GM03348 (cell line): ENCODE measurements around the gene ABT1.

ENCODE experiments used
- DNase-seq: peaks from one replicate; pipeline ENCODE4 v3.0.0; 2012; ENCODE audit warnings: low spot score

Gene ABT1

GRCh38 chr6:26575494-26575939 is 21.2 kb upstream of the ABT1 start:
- no peak for DNase-seq

- DNase-seq = no peak
These were observed 20.3 kb upstream of the ABT1 start for GRCh38 chr6:26576407-26576843.

GRCh38 chr6:26576929-26577719 is 19.6 kb upstream of the ABT1 start:
- peak; percentile 49 for DNase-seq

GRCh38 chr6:26577720-26578072 is 19.1 kb upstream of the ABT1 start:
- no peak for DNase-seq

- DNase-seq = no peak
These were observed 18.5 kb upstream of the ABT1 start for GRCh38 chr6:26578279-26578678.

GRCh38 chr6:26578741-26579140 is 18.0 kb upstream of the ABT1 start:
- no peak for DNase-seq

- no peak for DNase-seq
These were observed 15.4 kb upstream of the ABT1 start for GRCh38 chr6:26581164-26581915.

GRCh38 chr6:26588965-26589364 is 7.8 kb upstream of the ABT1 start:
- no peak for DNase-seq

GRCh38 chr6:26592649-26593048 is 4.1 kb upstream of the ABT1 start:
- DNase-seq = no peak

- DNase-seq = no peak
These were observed 3.2 kb upstream of the ABT1 start for GRCh38 chr6:26593278-26594130.

- DNase-seq = no peak
These were observed 2.6 kb upstream of the ABT1 start for GRCh38 chr6:26594131-26594498.

- DNase-seq = no peak
These were observed 1.8 kb upstream of the ABT1 start for GRCh38 chr6:26594730-26595632.

GRCh38 chr6:26595669-26596269 is 984 bp upstream of the ABT1 start:
- peak; percentile 88 for DNase-seq

- no peak for DNase-seq
These were observed 625 bp downstream of the ABT1 start for GRCh38 chr6:26597389-26597766.

GRCh38 chr6:26597821-26598220 is 1.1 kb downstream of the ABT1 start:
- no peak for DNase-seq

- no peak for DNase-seq
These were observed 1.5 kb downstream of the ABT1 start for GRCh38 chr6:26598267-26598666.

GRCh38 chr6:26599134-26599533 is 2.4 kb downstream of the ABT1 start:
- no peak for DNase-seq

- DNase-seq = no peak
These were observed 2.8 kb downstream of the ABT1 start for GRCh38 chr6:26599591-26599990.

GRCh38 chr6:26600759-26601158 is 4.0 kb downstream of the ABT1 start:
- no peak for DNase-seq

- DNase-seq = no peak
These were observed 5.5 kb downstream of the ABT1 start for GRCh38 chr6:26602262-26602661.

GRCh38 chr6:26604026-26604425 is 7.3 kb downstream of the ABT1 start:
- DNase-seq = no peak
